ENCODE data around the gene CAND1. TPM values are rescaled to one million over a fixed set of nuclear protein-coding genes. Genes with fewer than 3 reads are reported as not detected.

Gene CAND1
- total and polyA plus RNA-seq, 4 donors: 25.4 to 66.1 (median 45.7) TPM

DNA sequence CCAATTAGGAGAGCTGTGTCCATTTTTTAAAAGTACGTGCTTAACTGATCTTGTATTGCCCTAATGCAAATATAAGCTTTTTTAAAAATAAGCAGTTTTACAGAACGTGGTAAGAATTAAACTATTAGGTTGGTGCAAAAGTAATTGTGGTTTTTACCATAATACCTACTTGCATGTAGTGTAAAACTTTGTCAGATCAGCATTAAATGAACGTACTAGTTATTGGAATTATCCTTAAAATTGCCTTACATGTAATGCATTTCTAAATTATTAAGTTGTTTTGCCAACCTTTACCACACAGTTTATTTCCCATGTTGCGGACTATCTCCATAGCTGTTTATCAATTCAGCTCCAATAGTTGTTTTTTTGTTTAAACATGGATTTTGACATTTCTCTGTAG lies 10.9 kb downstream of the CAND1 start:
- Histone ChIP-seq H3K27ac (ENCODE audit: low read depth in 1 of 2, low read length in 2 of 2) (no peak overlapping the region), H3K4me1 (ENCODE audit: control insufficient read depth in 4 of 4, insufficient read depth in 4 of 4, low read length in 3 of 4) (peaks cover 5 to 12% (median 8%) of the 10 kb centered on the region in 4 donors), H3K4me3 (ENCODE audit: low read depth in 1 of 3, low read length in 3 of 3) (no peak overlapping the region), H3K9me3 (ENCODE audit: control insufficient read depth in 4 of 4, low read length in 3 of 4) (no peaks in the 10 kb centered on the region), H3K36me3 (ENCODE audit: control insufficient read depth in 4 of 4, insufficient read depth in 3 of 4, low read depth in 1 of 4, low read length in 3 of 4) (peaks cover 0 to 2% (median under 1%) of the 10 kb centered on the region in 4 donors), H3K9ac (ENCODE audit: low read depth in 1 of 2, low read length in 2 of 2) (no peak overlapping the region), H3K27me3 (ENCODE audit: control insufficient read depth in 4 of 4, insufficient read depth in 4 of 4, low read length in 3 of 4) (no peaks in the 10 kb centered on the region)
- WGBS: 64% methylated on average over 4 of the region's 4 CpGs
- DNase-seq (ENCODE audit: low spot score): no peak
- TF ChIP-seq JUND (IDR thresholded peaks at IDR 0.05) (no peak), RXRA (IDR thresholded peaks at IDR 0.05) (no peak), EGR1 (IDR thresholded peaks at IDR 0.05; ENCODE audit: low read depth in 2 of 2) (no peak), YY1 (IDR thresholded peaks at IDR 0.05) (no peak), RAD21 (IDR thresholded peaks at IDR 0.05) (no peak)
- TF ChIP-seq, protein P1, sequence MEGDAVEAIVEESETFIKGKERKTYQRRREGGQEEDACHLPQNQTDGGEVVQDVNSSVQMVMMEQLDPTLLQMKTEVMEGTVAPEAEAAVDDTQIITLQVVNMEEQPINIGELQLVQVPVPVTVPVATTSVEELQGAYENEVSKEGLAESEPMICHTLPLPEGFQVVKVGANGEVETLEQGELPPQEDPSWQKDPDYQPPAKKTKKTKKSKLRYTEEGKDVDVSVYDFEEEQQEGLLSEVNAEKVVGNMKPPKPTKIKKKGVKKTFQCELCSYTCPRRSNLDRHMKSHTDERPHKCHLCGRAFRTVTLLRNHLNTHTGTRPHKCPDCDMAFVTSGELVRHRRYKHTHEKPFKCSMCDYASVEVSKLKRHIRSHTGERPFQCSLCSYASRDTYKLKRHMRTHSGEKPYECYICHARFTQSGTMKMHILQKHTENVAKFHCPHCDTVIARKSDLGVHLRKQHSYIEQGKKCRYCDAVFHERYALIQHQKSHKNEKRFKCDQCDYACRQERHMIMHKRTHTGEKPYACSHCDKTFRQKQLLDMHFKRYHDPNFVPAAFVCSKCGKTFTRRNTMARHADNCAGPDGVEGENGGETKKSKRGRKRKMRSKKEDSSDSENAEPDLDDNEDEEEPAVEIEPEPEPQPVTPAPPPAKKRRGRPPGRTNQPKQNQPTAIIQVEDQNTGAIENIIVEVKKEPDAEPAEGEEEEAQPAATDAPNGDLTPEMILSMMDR (IDR thresholded peaks at IDR 0.05; ENCODE audit: low read depth, low read length, missing input control): no peak

DNA sequence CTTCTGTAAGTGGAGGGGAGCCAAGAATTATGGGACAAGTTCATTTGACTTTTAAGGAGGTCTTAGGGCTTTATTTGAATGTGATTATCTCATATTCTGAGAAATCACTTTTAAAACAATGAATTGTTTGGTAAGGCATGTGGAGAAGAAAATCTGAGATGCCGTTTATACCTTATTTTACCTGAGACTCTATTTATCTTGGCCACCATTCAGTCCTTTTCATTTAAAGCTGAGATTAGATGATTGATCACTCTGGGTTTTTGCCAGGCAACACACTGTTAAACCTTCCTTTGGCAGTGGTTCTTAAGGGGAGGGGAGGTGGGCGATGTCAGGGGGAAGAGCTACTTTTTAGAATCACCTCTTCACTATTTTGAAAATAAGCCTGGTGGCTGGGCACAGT lies 11.4 kb downstream of the CAND1 start:
- Histone ChIP-seq H3K27ac (ENCODE audit: low read depth in 1 of 2, low read length in 2 of 2) (no peak overlapping the region), H3K27me3 (ENCODE audit: control insufficient read depth in 4 of 4, insufficient read depth in 4 of 4, low read length in 3 of 4) (no peaks in the 10 kb centered on the region), H3K9me3 (ENCODE audit: control insufficient read depth in 4 of 4, low read length in 3 of 4) (no peaks in the 10 kb centered on the region), H3K4me1 (ENCODE audit: control insufficient read depth in 4 of 4, insufficient read depth in 4 of 4, low read length in 3 of 4) (peaks cover 4 to 11% (median 7%) of the 10 kb centered on the region in 4 donors), H3K9ac (ENCODE audit: low read depth in 1 of 2, low read length in 2 of 2) (no peak overlapping the region), H3K4me3 (ENCODE audit: low read depth in 1 of 3, low read length in 3 of 3) (no peak overlapping the region), H3K36me3 (ENCODE audit: control insufficient read depth in 4 of 4, insufficient read depth in 3 of 4, low read depth in 1 of 4, low read length in 3 of 4) (peaks cover 0 to 5% (median 2%) of the 10 kb centered on the region in 4 donors)
- 38% methylated on average over 2 of the region's 2 CpGs for WGBS
- TF ChIP-seq, protein P2, sequence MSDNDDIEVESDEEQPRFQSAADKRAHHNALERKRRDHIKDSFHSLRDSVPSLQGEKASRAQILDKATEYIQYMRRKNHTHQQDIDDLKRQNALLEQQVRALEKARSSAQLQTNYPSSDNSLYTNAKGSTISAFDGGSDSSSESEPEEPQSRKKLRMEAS (IDR thresholded peaks at IDR 0.05): no peak
- no peak for TF ChIP-seq YY1 (IDR thresholded peaks at IDR 0.05)
- TF ChIP-seq TAF1 (conservative IDR thresholded peaks at IDR 0.05): no peak
- no peak for TF ChIP-seq REST (IDR thresholded peaks at IDR 0.05)
- TF ChIP-seq FOXA1 (IDR thresholded peaks at IDR 0.05): no peak
- no peak for TF ChIP-seq RXRA (IDR thresholded peaks at IDR 0.05)
- no peak for TF ChIP-seq JUND (IDR thresholded peaks at IDR 0.05)
- no peak for TF ChIP-seq GABPA (IDR thresholded peaks at IDR 0.05 in 1 of 2, conservative IDR thresholded peaks at IDR 0.05 in 1 of 2)
- TF ChIP-seq HNF4A (conservative IDR thresholded peaks at IDR 0.05): no peak
- TF ChIP-seq, protein P1 (IDR thresholded peaks at IDR 0.05; ENCODE audit: low read depth, low read length, missing input control): no peak
- no peak for DNase-seq (ENCODE audit: low spot score)
